OCI-LY3 (cell line): ENCODE data around the gene TMEM132C.

ENCODE experiments used
- EZH2phosphoT487 ChIP-seq: fragments of 200-600 bp; shearing (Covaris generic); IDR thresholded peaks from 2 replicates; pipeline ENCODE4 v1.6.1; 2018; ENCODE audit warnings: antibody characterized with exemption, mixed run types, low read depth
- TF ChIP-seq, protein P1 (sequence below): fragments of 200-600, 300-600 bp; sonication (generic); IDR thresholded peaks from 2 replicates; pipeline ENCODE4 v1.5.1; 2014; ENCODE audit warnings: antibody characterized with exemption, low read length, low read depth

DNA sequence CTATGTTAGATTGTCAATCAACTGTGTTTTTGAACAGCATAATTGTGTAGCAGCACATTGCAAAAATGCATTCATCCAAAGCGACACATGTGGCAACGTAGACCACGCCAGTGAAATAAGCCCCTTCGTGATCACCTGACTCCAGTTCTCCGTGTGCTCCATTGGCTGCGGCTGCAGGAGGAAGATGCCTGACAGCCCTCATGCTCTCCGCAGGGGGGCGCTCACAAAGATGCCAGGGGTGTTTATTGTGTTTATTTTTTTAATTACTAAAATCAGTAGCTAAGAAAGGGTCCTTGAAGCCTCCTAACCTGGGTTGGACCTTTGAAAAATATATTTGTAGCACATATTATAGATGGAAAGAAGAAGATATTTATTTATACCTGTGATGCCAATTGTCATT is 440.5 kb downstream of the TMEM132C start:
- TF ChIP-seq EZH2phosphoT487, result no peak
- TF ChIP-seq, protein P1, sequence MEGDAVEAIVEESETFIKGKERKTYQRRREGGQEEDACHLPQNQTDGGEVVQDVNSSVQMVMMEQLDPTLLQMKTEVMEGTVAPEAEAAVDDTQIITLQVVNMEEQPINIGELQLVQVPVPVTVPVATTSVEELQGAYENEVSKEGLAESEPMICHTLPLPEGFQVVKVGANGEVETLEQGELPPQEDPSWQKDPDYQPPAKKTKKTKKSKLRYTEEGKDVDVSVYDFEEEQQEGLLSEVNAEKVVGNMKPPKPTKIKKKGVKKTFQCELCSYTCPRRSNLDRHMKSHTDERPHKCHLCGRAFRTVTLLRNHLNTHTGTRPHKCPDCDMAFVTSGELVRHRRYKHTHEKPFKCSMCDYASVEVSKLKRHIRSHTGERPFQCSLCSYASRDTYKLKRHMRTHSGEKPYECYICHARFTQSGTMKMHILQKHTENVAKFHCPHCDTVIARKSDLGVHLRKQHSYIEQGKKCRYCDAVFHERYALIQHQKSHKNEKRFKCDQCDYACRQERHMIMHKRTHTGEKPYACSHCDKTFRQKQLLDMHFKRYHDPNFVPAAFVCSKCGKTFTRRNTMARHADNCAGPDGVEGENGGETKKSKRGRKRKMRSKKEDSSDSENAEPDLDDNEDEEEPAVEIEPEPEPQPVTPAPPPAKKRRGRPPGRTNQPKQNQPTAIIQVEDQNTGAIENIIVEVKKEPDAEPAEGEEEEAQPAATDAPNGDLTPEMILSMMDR, result 0 out of 2 replicates have a peak, but pooled peaks have one; percentile 4
